SH-SY5Y (cell line): ENCODE measurements around the gene DLEU7.

ENCODE experiments used
- GATA2 ChIP-seq: IDR thresholded peaks from 2 replicates; pipeline ENCODE4 v1.6.1; 2011; ENCODE audit warnings: mild to moderate bottlenecking, low read depth, low read length
- GATA3 ChIP-seq: IDR thresholded peaks from 2 replicates; pipeline ENCODE4 v1.6.1; 2011; ENCODE audit warnings: low read depth, mild to moderate bottlenecking, low read length, moderate library complexity

GRCh38 chr13:50810468-50810867 is 33.0 kb downstream of the DLEU7 start:
- TF ChIP-seq GATA2 (no peak), GATA3 (no peak)
